Liver (tissue), 9 donors: Measurements from ENCODE around the gene SOX13. TPM values are rescaled to one million over a fixed set of nuclear protein-coding genes. Genes with fewer than 3 reads are reported as not detected.
"Not testable (repeated sequence)": the region's sequence is repeated elsewhere in the genome, so short reads cannot be mapped to it uniquely, and the experiment has no call there.

Experiments used
- DNase-seq: peaks from one replicate; pipeline ENCODE4 v3.0.0-alpha.2; 2017; ENCODE audit warnings: low spot score
- H3K27ac ChIP-seq, 2 donors: one replicate each; pipeline ENCODE4 v1.7.0; 2013; ENCODE audit warnings: inconsistent platforms in 2 of 2, low read length in 2 of 2, control low read depth in 1 of 2, low read depth in 1 of 2, mild to moderate bottlenecking in 1 of 2
- H3K27me3 ChIP-seq, 4 donors: one replicate each; pipeline versions ENCODE4 v1.6.1 to v1.7.0; 2013; ENCODE audit warnings: low read length in 3 of 4, inconsistent platforms in 1 of 4, mild to moderate bottlenecking in 1 of 4, moderate library complexity in 1 of 4; ENCODE audit not compliant: control insufficient read depth in 4 of 4, insufficient read depth in 4 of 4
- H3K36me3 ChIP-seq, 4 donors: one replicate each; pipeline versions ENCODE4 v1.6.1 to v1.7.0; 2013; ENCODE audit warnings: low read length in 3 of 4, mild to moderate bottlenecking in 3 of 4, low read depth in 1 of 4, moderate library complexity in 1 of 4; ENCODE audit not compliant: control insufficient read depth in 4 of 4, insufficient read depth in 3 of 4
- H3K4me1 ChIP-seq, 4 donors: one replicate each; pipeline versions ENCODE4 v1.6.1 to v1.7.0; 2013; ENCODE audit warnings: low read length in 3 of 4, mild to moderate bottlenecking in 3 of 4, moderate library complexity in 1 of 4; ENCODE audit not compliant: control insufficient read depth in 4 of 4, insufficient read depth in 4 of 4
- H3K4me3 ChIP-seq, 3 donors: one replicate each; pipeline versions ENCODE4 v1.6.1 to v1.7.0; 2013; ENCODE audit warnings: low read length in 3 of 3, control low read depth in 1 of 3, low read depth in 1 of 3, mild to moderate bottlenecking in 1 of 3
- H3K9ac ChIP-seq, 2 donors: one replicate each; pipeline ENCODE4 v1.7.0; 2013; ENCODE audit warnings: low read length in 2 of 2, mild to moderate bottlenecking in 2 of 2, moderate library complexity in 2 of 2, control low read depth in 1 of 2, low read depth in 1 of 2
- H3K9me3 ChIP-seq, 4 donors: one replicate each; pipeline versions ENCODE4 v1.6.1 to v1.7.0; 2013; ENCODE audit warnings: low read length in 3 of 4; ENCODE audit not compliant: control insufficient read depth in 4 of 4
- ATF3 ChIP-seq: IDR thresholded peaks from 2 replicates; pipeline ENCODE4 v1.6.1; 2016; ENCODE audit warnings: antibody characterized with exemption
- CTCF ChIP-seq: fragments of 150-350 bp; IDR thresholded peaks from 2 replicates; pipeline ENCODE4 v1.5.1; 2017; ENCODE audit warnings: improper control_type of control experiment, low read depth, low read length; ENCODE audit not compliant: missing input control
- EGR1 ChIP-seq, 2 donors: IDR thresholded peaks; 2 replicates each; pipeline ENCODE4 v1.6.1; 2016 to 2018; ENCODE audit warnings: antibody characterized with exemption in 2 of 2, low read depth in 2 of 2
- FOXA1 ChIP-seq: IDR thresholded peaks from 2 replicates; pipeline ENCODE4 v1.6.1; 2016; ENCODE audit warnings: antibody characterized with exemption
- FOXA2 ChIP-seq: IDR thresholded peaks from 2 replicates; pipeline ENCODE4 v1.6.1; 2016; ENCODE audit warnings: antibody characterized with exemption
- GABPA ChIP-seq, 2 donors: IDR thresholded peaks in 1 of 2; conservative IDR thresholded peaks in 1 of 2; 2 replicates each; pipeline ENCODE4 v1.6.1; 2016; ENCODE audit warnings: antibody characterized with exemption in 2 of 2, mild to moderate bottlenecking in 1 of 2, moderate library complexity in 1 of 2
- HNF4A ChIP-seq, 2 donors: conservative IDR thresholded peaks; 2 replicates each; pipeline ENCODE4 v1.6.1; 2016; ENCODE audit warnings: antibody characterized with exemption in 2 of 2, mild to moderate bottlenecking in 2 of 2
- HNF4G ChIP-seq: IDR thresholded peaks from 2 replicates; pipeline ENCODE4 v1.6.1; 2016; ENCODE audit warnings: antibody characterized with exemption
- JUND ChIP-seq, 2 donors: IDR thresholded peaks; 2 replicates each; pipeline ENCODE4 v1.6.1; 2016; ENCODE audit warnings: antibody characterized with exemption in 2 of 2
- MAX ChIP-seq: IDR thresholded peaks from 2 replicates; pipeline ENCODE4 v1.6.1; 2016; ENCODE audit warnings: antibody characterized with exemption
- NR2F2 ChIP-seq: IDR thresholded peaks from 2 replicates; pipeline ENCODE4 v1.6.1; 2016; ENCODE audit warnings: antibody characterized with exemption
- RAD21 ChIP-seq, 2 donors: IDR thresholded peaks; 2 replicates each; pipeline ENCODE4 v1.6.1; 2016; ENCODE audit warnings: antibody characterized with exemption in 2 of 2, mild to moderate bottlenecking in 2 of 2
- REST ChIP-seq: IDR thresholded peaks from 2 replicates; pipeline ENCODE4 v1.6.1; 2016; ENCODE audit warnings: antibody characterized with exemption, mild to moderate bottlenecking
- RXRA ChIP-seq, 2 donors: IDR thresholded peaks; 2 replicates each; pipeline ENCODE4 v1.6.1; 2017 to 2018; ENCODE audit warnings: antibody characterized with exemption in 2 of 2, mild to moderate bottlenecking in 1 of 2
- SP1 ChIP-seq: IDR thresholded peaks from 2 replicates; pipeline ENCODE4 v1.6.1; 2018; ENCODE audit warnings: antibody characterized with exemption, mild to moderate bottlenecking
- TAF1 ChIP-seq: conservative IDR thresholded peaks from 2 replicates; pipeline ENCODE4 v1.6.1; 2016; ENCODE audit warnings: antibody characterized with exemption, mild to moderate bottlenecking
- YY1 ChIP-seq: IDR thresholded peaks from 2 replicates; pipeline ENCODE4 v1.6.1; 2016; ENCODE audit warnings: antibody characterized with exemption, mild to moderate bottlenecking
- ZBTB33 ChIP-seq: IDR thresholded peaks from 2 replicates; pipeline ENCODE4 v1.6.1; 2016; ENCODE audit warnings: antibody characterized with exemption
- WGBS: extraction: QIAGEN DNeasy Blood & Tissue Kit; methylation state at CpG from one replicate; pipeline ENCODE4 v1.1.7; 2013; 5-methylcytosine and 5-hydroxymethylcytosine counted together
- polyA plus RNA-seq, 2 donors: library from polyadenylated mRNA; stranded (reverse) in 1 of 2; unstranded in 1 of 2; fragments of 200-250 nt in 1 of 2; fragments of >200 nt in 1 of 2; fragmentation: Nextera tagmentation in 1 of 2; extraction: Ambion mirVana in 1 of 2; gene quantifications; one replicate each; pipeline versions ENCODE4 v1.2.1 to v1.2.3, GENCODE V29; 2013 to 2015
- total RNA-seq, 2 donors: library from RNA; depleted of rRNA; stranded (reverse); fragments of >200 nt; gene quantifications; one replicate each; pipeline ENCODE4 v1.2.3, GENCODE V29; 2014
- donor health status: healthy.
- donor health status: healthy.
- donor health status: healthy.
- donor health status: healthy.
- donor health status: healthy.

Gene SOX13
- total and polyA plus RNA-seq, 4 donors: 7.8 to 15.5 (median 8.7) TPM

GRCh38 chr1:204089044-204089751 is 16.3 kb downstream of the SOX13 start:
- no peaks in the 10 kb centered on the region for H3K9me3 ChIP-seq
- peak overlapping the region; percentile 45 to 63 for H3K27ac ChIP-seq
- TF ChIP-seq HNF4G: no peak
- TF ChIP-seq SP1: peak; percentile 53
- TF ChIP-seq RXRA (IDR thresholded peaks at IDR 0.05): no peak
- TF ChIP-seq FOXA2: no peak
- peak in 1 of 2 donors; percentile 37 for TF ChIP-seq RAD21 (IDR thresholded peaks at IDR 0.05)
- TF ChIP-seq NR2F2: peak; percentile 40
- no peak overlapping the region for H3K4me3 ChIP-seq
- no peaks in the 10 kb centered on the region for H3K27me3 ChIP-seq
- H3K36me3 ChIP-seq: no peaks in the 10 kb centered on the region
- 76% methylated on average over 15 of the region's 15 CpGs for WGBS
- no peak for DNase-seq
- no peak overlapping the region for H3K9ac ChIP-seq
- H3K4me1 ChIP-seq: peaks cover 8 to 62% (median 46%) of the 10 kb centered on the region in 4 donors

- 94% methylated on average over 3 of the region's 3 CpGs for WGBS
- Histone ChIP-seq H3K27ac (peak overlapping the region in 1 of 2 donors; percentile 16), H3K4me1 (peaks cover 10 to 62% (median 39%) of the 10 kb centered on the region in 4 donors)
- H3K9ac ChIP-seq, H3K4me3 ChIP-seq, DNase-seq, H3K9me3 ChIP-seq, H3K36me3 ChIP-seq, H3K27me3 ChIP-seq: not testable (repeated sequence)
Observed at GRCh38 chr1:204090132-204090531, 17.2 kb downstream of the SOX13 start.

- H3K9ac ChIP-seq: no peak overlapping the region
- peaks cover 8 to 59% (median 34%) of the 10 kb centered on the region in 4 donors for H3K4me1 ChIP-seq
- no peak overlapping the region for H3K4me3 ChIP-seq
- WGBS: 84% methylated on average over 7 of the region's 7 CpGs
- TF ChIP-seq GABPA (IDR thresholded peaks at IDR 0.05 in 1 of 2, conservative IDR thresholded peaks at IDR 0.05 in 1 of 2): no peak
- TF ChIP-seq NR2F2: no peak
- TF ChIP-seq CTCF: no peak
- no peak for TF ChIP-seq RAD21 (IDR thresholded peaks at IDR 0.05)
- TF ChIP-seq HNF4A (conservative IDR thresholded peaks at IDR 0.05): no peak
- no peak for TF ChIP-seq RXRA (IDR thresholded peaks at IDR 0.05)
- TF ChIP-seq SP1: no peak
- TF ChIP-seq REST: no peak
- no peak for TF ChIP-seq YY1
- TF ChIP-seq MAX: no peak
- no peak for TF ChIP-seq TAF1
- no peak for TF ChIP-seq JUND (IDR thresholded peaks at IDR 0.05)
- TF ChIP-seq FOXA1: no peak
- TF ChIP-seq HNF4G: no peak
- no peak for TF ChIP-seq ATF3
- no peak for TF ChIP-seq ZBTB33
- TF ChIP-seq FOXA2: no peak
- no peak for TF ChIP-seq EGR1 (IDR thresholded peaks at IDR 0.05; ENCODE audit: low read depth in 2 of 2)
- no peaks in the 10 kb centered on the region for H3K27me3 ChIP-seq
- no peaks in the 10 kb centered on the region for H3K9me3 ChIP-seq
- no peak overlapping the region for H3K27ac ChIP-seq
- no peaks in the 10 kb centered on the region for H3K36me3 ChIP-seq
- no peak for DNase-seq
Observed at GRCh38 chr1:204091066-204091465, 18.2 kb downstream of the SOX13 start.
